Posterior cingulate gyrus (tissue), 11 donors: Measurements from ENCODE around the gene ELAVL3.
"Not testable (repeated sequence)": the region's sequence is repeated elsewhere in the genome, so short reads cannot be mapped to it uniquely, and the experiment has no call there.

Experiments
- DNase-seq, 10 donors: peaks; one replicate each; pipeline versions ENCODE4 v3.0.0 to v3.0.0-alpha.2; 2020 to 2021; ENCODE audit warnings: mixed read lengths in 3 of 10
- intact Hi-C: fragments of 100-400 bp; cut with DNase I; formaldehyde crosslinking; loops from one replicate; pipeline ENCODE4 v1.15.1; 2023

The ELAVL3 gene

DNA sequence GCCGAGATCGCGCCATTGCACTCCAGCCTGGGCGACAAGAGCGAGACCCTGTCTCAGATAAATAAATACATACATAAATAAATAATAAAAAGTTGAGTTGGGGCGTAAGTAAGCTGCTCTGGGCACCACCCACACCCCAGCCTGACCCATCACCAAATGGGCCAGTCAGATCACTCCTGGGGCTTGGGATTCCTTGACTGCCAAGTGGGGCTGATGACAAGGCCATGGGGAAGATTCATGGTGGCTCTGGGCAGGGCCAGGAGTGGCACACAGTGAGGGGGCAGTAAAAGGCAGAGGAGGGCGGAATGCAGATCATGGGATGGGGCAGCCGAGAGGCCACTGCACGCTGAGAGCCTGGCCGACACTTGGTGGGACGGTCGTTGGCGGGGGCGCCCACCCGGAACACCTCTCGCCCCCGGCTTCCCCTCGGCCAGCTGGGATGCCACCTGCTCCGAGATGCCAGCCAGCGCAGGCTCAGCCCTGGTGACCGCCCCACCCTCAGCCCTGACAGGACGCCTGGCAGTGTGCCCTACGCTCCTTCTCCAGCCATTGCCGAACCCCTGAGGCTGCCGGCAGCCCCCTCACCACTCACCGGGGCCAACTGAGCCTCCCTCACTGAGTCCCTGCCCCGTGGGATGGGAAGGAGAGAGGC is 13.9 kb upstream of the ELAVL3 start:
- intact Hi-C loops: no loop called here
- no peak for DNase-seq

DNA sequence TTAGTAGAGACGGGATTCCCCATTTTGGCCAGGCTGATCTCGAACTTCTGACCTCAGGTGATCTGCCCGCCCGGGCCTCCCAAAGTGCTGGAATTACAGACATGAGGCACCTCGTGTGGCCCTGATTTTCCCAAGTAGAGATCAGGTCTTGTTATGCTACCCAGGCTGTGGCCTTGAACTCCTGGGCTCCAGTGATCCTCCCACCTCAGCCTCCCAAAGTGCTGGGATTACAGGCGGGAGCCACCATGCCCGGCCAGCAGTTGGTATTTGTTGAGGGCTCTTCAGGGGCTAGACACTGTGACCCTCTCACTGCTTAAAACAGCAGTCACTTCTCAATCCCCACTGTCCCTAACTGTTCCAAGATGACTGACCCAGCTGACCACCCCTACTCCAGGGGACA is 8.5 kb upstream of the ELAVL3 start:
- intact Hi-C loops: no loop called here
- no peak for DNase-seq

DNA sequence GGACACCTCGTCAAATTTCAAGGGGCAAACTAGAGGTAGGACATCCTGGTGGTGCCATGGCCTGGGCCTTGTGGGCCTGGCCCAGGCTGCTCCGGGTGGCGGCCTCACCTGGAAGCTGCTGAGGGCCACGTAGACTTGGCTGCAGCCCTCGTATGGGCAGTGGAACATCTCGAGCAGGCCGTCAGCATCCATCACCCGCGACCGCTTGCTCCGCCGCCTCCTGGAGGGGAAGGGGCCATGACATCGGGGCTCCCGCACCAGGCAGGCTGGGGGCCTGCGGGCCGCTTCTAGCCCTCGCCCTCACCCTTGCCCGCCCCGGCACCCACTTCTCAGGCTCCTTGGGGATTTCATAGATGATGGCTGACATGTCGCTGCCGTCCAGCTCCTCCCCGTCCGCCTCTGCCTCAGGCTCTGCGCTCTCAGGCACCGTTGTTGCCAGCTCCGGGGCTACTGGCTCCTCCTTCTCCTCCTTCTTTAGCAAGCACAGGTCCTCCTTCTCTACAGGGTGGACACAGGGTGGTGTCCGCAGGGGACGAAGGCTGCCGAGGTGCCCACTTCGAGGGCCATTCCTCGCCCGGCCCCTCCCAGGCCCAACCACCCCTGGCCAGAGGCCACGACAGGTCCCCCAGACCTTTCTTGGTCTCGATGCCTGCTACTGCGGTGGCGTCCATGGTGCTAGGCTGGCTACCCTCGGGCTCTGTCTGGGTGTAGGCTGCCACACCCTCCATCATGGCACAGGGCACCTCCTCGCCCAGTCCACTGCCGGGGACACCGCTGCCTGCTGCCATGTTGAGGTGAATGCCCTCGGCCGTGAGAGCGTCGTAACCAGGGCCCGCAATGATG is 6.0 kb upstream of the ELAVL3 start:
- DNase-seq: no peak
- intact Hi-C loops: no loop called here

DNA sequence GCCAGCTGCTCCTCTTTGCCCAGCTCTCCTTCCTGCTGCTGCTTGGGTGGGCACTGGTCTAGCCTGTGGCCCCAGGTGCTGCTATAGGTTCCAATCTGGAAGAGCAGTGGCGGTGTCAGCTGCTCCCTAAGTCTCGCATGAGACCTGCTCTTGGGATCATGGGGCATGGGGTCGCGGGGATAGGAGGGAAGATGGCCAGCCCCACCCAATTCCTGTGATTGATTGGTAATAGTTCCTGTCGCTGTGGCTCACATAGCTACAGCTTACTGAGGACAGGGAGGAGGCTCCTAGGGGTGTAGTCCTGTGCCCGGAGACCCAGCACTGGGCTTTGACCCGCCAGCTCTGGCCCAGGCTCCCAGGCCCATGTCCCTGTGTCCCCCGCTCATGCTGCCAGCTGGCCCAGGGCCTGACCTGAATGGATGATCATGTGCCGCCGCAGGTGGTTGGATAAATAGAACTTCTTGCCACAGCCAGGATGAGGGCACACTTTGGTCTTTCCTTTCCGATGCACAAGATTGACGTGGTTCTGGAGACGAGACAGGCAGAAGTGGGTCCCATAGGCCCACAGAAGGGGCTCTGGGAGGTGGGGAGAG is 4.5 kb upstream of the ELAVL3 start:
- no peak for DNase-seq
- intact Hi-C loops: no loop called here

DNA sequence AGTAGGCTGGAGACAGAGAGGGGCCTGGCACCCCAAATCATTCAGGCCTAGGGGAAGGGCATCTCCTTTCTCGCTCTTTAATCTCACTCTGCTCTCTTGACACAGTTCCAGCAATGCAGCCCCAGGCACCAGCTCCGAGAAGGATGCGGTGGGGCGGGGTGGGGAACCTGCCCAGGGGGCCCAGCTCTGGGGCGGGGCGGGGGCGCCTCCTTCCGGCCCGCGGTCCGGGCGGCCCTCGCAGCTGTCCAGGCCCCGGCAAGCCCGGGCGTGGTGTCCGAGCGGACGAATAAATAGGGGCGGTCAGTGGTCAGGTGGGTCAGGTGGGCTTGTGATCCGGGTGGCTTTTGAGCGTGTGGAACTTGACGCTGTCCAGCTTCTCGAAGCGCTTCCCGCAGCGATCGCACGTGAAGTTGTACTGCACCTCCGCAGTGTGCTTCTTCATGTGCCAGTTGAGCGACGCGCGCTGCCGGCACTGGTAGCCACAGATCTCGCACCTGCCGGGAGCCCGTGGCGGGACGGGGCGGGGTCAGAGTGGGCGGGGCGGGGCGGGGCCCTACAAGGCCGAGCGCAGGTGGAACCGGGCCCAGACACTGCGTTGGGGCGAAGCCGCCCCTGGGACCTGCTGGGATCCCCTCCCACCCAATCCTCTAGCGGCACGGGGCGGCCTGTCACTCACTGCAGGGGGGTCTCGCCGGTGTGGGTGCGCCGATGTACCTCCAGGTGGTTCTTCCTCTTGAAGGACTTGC is 2.7 kb upstream of the ELAVL3 start:
- intact Hi-C loops: loop anchor here (2.0 to 5.0 kb wide), 4 partner anchors 37 to 191 kb away; partner anchors contain the start of genes ODAD3 and PRKCSH
- peak in 1 of 10 donors; percentile 83 for DNase-seq

DNA sequence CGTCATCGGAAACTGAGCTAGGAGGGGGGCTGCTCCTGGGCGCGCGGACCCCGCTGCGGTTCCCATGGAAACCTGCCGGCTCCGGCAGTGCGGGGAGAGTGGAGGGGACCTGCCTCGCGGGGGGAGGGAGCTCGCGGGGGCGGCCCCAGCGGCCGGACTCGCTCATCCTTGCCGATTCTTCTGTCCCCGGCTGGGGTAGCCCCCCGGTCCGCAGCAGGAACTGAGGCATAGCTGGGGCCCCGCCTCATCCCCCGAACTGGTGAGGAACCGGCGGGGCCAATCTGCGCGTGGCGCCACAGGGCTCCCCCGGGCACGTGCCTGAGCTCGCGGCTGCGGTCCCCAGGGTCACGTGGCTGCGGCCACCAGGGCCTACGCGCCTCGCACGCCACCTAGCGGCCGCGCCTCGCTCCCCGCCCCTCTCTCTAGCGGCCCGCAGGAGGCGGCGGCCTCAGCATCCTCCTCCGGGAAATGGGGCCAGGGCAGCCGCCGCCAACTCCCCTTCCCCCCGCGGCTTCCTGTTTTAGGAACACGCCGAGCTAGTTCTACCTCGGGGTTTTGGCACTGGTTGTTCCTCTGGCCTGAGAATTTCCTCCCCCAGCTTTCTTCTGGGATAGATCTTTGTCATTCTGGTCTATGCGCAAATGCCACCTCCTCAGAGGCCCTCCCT is 1.7 kb upstream of the ELAVL3 start:
- peak; percentile 80 to 98 (median 89) for DNase-seq
- intact Hi-C loops: loop anchor here (2.0 to 5.0 kb wide), 4 partner anchors 36 to 190 kb away; partner anchors contain the start of genes ODAD3 and PRKCSH

DNA sequence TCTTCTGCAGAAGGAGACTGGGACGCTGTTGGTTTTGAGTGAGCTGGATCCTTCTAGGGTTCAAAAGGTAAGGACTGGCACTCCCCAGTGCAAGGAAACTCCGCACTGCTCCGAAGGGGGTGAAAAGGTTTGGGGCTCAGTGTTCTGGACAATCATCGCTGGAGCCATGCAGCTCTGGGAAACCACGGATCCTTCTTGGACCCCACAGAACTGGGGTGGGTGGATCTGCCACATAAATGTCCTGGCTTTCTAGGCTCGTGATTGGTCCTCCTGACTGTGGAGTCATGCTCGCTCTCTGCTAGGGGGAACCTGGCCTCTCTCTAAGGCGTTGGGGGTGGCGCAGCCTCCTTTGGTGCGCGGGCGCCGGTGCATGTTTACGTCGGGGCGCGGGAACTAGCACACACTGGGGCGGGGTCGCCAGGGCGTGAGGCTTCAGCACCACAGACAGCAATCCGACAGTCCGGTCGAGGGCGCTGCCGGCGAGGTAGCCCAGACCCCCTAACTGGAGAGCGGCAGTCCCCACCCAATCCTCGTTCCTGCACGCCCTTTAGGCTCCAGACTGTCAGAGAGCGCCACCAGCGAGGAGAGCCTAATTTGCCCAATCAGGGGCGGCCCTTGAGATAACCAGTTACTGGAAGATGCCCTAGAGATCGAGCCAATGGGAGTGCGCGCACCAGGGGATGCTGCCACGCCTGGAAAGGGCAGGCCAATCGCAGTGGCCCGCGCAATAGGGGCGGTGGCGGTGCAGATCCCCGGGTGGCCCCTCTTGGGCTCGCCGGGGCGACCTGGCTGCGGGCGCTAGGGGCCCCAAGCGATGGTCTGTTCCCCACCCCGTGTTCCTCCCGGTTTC is 913 bp upstream of the ELAVL3 start:
- intact Hi-C loops: loop anchor here (2.0 to 5.0 kb wide), 4 partner anchors 35 to 189 kb away; partner anchors contain the start of genes ODAD3 and PRKCSH
- DNase-seq: peak; percentile 92 to 100 (median 97)

DNA sequence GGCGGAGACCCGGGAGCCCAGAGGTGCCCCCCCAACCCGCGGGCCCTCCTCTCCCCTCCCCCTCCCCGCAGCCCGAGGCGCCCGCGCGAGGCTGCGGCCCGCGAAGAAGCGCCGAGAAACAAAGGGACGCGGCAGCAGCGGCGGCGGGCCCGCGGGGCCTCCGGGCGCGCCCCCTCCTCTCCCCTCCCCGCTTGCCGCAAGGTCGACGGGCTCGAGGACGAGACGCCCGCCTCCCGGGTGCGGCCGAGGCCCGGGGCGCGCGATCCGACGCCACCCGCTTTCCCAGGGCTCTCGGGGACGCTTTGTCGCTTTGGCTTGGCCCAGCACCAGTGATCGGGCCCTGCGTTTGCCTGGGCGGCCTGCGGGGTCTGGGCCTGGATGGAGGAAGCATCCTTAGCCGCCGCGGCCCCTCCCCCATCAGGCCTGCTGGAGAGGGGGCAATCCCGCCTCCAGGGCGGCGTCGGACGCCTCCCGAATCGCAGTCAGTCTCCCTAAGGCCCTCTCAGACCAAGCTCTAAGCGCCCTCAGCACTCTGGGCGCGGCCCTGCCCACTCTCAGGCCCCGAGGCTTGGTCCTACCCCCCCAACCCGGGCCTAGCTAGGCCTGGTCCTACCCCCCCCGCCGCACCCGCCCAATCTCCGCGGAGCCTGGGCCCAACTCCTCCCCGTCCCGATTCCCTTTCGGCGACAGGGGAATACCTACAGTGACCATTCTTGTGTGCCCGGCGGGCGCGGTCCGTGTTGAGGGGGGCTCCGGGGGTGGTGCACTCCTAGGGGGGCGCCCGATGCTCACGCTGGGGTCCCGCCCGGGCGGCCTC is 740 bp downstream of the ELAVL3 start:
- peak in 4 of 10 donors; percentile 45 to 90 (median 65) for DNase-seq
- intact Hi-C loops: loop anchor here (5.0 kb wide), 1 partner anchor 188 kb away; no protein-coding TSS in a partner anchor

DNA sequence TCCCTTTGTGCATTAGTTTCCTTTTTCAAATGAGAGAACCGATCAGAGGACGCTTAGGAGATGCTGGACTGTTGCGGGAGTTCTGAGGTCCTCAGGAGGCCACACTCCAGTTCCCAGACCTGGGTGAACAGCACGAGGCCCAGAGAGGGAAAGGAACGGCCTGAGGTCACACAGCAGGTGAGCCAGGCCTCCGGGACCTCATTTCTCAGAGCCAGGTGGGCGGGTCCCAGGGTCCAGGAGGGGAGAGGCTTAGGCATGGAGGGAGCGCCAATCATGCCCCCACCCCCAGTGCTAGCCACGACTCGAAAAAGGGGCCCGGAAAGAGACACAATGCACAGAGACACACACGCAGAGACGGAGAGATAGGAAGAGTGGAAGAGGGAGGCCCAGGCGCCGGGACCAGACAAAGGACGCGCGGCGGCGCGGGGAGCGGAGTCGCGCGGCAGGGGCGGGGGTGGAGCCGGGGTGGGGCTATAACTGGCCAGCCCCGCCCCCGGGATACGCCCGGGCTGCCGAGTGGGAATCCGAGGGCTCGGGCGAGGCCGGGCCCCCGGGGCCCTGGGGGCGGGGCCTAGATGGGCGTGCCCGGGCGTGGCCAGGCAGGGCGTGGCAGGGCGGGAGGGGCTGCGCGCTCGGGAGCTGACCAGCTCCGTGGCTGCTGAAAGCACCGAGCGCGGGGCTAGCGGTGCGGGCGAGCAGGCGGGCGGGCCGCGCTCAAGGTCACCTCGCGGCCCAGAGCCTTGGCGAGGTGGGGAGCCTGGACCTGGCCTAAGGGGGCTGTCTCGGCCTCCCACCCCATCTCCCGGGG is 1.6 kb downstream of the ELAVL3 start:
- intact Hi-C loops: no loop called here
- peak; percentile 68 to 98 (median 80) for DNase-seq

DNA sequence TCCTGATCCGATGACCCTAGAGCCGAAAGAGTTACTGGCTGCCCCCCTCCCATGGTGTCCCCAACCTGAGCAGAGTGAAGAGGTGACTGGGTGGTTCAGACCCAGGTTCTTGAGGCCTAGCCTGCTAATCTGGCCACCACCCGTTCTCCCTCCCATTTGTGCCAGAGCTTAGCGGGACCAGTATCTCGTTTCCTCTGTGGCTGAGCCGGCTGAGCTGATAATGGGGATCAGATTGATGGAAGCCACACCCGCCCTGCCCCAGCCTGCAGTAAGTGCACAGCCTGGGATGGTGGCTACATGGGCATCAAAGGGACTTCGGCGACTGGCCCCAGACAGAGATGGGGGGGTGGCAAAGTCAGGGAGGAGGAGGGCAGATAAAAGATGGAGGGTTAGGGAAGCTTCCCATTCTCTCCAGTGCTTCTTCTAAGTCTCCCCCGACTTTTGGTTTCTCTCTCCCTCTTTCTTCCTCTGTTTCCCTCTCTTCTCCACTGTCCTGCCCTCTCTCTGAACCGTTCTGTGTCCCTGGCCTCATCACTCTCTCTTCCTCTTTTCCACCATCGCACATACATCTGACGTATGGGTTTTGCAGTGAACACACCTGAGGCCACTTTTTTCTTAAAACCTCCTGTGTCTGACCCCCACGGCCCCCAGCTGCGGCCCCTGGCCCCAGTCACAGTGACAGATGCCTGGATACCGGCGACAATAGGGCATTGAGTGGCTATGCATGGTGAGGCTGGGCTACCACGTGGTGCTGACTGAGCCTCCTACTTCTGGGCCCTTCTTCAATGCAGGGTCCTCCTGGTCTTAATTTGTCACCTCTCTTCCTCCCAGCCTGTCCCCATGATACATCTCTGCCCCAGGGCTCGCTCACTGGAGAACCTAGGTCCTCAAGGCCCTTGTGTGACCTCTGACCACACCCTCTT is 2.4 kb downstream of the ELAVL3 start:
- peak in 3 of 10 donors; percentile 50 to 90 (median 61) for DNase-seq
- intact Hi-C loops: no loop called here

DNA sequence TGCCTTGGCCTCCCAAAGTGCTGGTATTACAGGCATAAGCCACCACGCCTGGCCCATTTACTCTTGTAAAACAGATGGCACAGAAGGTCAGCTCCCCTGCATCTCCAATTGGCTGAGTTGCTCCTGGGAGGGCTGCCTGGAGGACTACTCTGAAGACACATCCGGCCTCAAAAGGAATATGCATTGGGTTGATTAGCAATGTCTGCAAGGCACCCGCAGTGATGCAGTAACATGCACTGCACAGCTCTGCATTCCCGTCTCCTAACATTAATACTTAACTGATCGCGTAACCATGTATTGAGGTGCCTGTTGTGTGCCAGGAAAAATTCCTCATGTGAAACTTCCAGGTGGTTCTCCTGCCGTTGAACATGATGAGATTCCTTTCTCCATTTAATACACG is 5.0 kb downstream of the ELAVL3 start:
- intact Hi-C loops: no loop called here
- DNase-seq: no peak

DNA sequence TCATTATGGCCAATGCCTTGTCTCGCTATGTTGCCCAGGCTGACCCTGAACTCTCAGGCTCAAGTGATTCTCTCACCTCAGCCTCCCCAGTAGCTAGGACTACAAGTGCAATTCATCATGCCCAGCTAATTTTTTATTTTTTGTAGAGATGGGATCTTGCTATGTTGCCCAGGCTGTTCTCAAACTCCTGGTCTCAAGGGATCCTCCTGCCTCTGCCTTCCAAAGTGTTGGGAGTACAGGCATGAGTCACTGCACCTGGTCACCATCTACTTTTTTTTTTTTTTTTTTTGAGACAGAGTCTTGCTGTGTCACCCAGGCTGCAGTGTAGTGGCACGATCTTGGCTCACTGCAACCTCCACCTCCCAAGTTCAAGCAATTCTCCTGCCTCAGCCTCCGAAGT is 5.5 kb downstream of the ELAVL3 start:
- DNase-seq, intact Hi-C loops: not testable (repeated sequence)

DNA sequence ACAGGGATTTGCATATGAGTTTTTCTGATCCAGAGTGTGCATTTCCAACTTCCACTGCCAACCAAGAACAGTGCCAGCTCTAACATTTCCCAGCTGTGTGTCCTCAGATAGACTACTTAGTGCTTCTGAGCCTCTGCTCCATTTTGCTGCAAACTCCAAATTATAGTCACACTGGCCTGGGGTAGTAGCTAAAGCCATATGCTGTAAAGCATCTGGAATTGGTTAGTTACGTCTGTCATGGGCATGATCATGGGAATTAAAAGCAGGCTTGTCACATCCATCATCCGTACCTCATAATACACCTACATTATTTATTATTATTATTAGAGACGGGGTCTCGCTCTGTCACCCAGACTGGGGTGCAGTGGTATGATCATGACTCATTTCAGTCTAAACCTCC is 7.1 kb downstream of the ELAVL3 start:
- no peak for DNase-seq
- intact Hi-C loops: no loop called here

DNA sequence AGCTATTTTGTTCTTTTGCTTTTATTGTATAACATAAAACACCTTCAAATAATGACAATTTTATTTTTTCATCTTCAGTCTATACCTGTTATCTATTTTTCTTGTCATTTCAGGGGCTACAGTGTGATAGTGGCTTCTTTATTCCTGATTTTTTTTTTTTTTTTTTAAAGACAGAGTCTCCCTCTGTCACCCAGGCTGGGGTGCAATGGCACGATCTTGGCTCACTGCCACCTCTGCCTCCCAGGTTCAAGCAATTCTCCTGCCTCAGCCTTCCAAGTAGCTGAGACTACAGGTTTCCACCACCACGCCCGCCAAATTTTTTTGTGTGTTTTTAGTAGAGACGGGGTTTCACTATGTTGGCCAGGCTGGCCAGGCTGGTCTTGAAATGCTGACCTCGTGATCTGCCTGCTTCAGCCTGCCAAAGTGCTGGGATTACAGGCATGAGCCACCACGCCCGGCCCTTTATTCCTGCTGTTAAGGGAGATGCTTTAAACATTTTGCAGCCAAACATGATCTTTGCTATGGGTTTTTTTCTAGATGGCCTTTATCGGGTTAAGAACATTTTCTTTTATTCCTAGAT is 12.5 kb downstream of the ELAVL3 start:
- DNase-seq, intact Hi-C loops: not testable (repeated sequence)

DNA sequence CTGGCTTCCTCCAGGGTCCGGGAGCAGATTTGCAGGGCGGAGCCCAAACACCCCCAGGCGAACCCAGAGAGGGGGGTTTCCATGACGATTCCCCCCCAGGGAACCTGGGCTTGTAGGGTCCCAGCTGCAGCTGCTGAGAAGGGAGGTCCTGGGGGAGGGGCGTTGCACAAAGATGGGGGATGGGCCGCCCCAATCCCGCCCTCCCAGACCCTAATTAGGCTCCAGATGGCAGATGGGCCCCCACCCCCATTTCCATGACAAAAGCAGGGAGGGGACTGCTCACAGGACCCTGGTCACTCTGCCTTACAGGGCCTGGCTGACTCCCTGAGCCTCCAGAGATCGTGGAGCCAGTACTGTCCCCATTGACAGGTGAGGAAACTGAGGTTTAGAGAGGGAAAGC is 15.2 kb downstream of the ELAVL3 start:
- intact Hi-C loops: no loop called here
- no peak for DNase-seq
